ENCODE results near the gene NAP1L1.

The NAP1L1 gene

GRCh38 chr12:76083904-76084862, at the start of gene NAP1L1:
Gene NAP1L1, minus strand, starts transcription at chr12:76084685. Its CDS starts 10,466 bp downstream, at chr12:76074219.
- DNase-seq = peak; percentile 98

DNA sequence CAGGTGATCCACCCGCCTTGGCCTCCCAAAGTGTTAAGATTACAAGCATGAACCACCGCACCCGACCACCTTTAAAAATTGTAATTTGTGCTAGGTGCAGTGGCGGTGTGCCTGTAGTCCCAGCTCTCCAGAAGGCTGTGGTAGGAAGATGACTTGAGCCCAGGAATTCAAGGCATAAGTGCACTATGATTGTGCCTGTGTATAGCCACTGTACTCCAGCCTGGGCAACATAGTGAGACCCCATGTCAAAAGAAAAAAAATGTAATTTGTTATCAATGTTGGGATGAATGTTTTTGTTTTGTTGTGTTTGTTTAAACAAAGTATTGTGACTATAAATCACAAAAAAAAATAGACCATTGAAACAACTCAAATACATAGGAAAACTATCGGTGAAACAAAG, 43.1 kb upstream of the NAP1L1 start:
- no peak for DNase-seq

- no peak for DNase-seq
Measured at GRCh38 chr12:76124456-76124855, 40.0 kb upstream of the NAP1L1 start.

- peak; percentile 13 for DNase-seq
Measured at GRCh38 chr12:76123259-76124212, 39.1 kb upstream of the NAP1L1 start.

DNA sequence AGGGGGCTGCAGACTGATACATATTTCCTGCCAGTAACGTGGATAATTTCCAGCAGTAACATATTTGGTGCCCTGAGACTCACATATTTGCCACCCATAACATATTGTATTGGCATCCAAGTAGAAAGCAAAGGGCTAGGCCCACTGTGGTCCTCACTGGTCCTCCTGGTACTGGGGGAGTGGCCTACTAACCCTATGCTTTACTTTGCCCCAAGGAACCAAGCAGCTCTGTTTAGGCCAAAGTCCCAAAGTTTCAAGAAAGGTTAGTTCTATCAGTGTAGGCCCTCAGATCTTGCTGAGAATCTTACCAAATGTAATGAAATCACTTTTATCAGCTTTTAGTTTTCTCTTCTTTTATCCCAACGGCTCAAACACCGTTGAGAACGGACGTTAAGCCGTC, 35.4 kb upstream of the NAP1L1 start:
- DNase-seq = no peak

GRCh38 chr12:76117751-76118150, 33.3 kb upstream of the NAP1L1 start:
- DNase-seq = no peak

- peak; percentile 15 for DNase-seq
Measured at GRCh38 chr12:76117067-76117691, 32.7 kb upstream of the NAP1L1 start.

- no peak for DNase-seq
Measured at GRCh38 chr12:76113800-76114757, 29.6 kb upstream of the NAP1L1 start.

- DNase-seq = no peak
Measured at GRCh38 chr12:76111209-76111749, 26.8 kb upstream of the NAP1L1 start.

DNA sequence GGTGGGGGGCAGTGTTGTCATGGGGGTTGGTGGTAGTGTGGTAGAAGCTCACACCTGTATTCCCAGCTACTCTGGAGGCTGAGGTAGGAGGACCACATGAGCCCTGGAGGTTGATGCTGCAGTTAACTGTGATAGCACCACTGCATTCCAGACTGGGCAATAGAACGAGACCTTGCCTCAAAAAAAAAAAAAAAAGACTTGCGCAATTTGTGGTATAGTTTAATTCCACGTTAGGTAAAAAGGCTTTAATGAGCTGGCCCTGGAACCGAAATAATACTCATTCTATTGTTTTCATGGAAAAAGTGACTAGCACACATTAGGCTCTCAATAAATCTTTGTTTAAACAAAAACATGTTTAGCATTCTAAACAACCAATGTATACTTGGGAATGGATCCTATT, 25.4 kb upstream of the NAP1L1 start:
- DNase-seq = no peak

- no peak for DNase-seq
Measured at GRCh38 chr12:76108356-76108755, 23.9 kb upstream of the NAP1L1 start.

GRCh38 chr12:76106631-76107030, 22.1 kb upstream of the NAP1L1 start:
- no peak for DNase-seq

- DNase-seq = no peak
Measured at GRCh38 chr12:76103958-76104357, 19.5 kb upstream of the NAP1L1 start.

- no peak for DNase-seq
Measured at GRCh38 chr12:76101739-76102385, 17.4 kb upstream of the NAP1L1 start.

- DNase-seq = no peak
Measured at GRCh38 chr12:76096079-76096646, 11.7 kb upstream of the NAP1L1 start.

GRCh38 chr12:76094754-76095153, 10.3 kb upstream of the NAP1L1 start:
- no peak for DNase-seq

DNA sequence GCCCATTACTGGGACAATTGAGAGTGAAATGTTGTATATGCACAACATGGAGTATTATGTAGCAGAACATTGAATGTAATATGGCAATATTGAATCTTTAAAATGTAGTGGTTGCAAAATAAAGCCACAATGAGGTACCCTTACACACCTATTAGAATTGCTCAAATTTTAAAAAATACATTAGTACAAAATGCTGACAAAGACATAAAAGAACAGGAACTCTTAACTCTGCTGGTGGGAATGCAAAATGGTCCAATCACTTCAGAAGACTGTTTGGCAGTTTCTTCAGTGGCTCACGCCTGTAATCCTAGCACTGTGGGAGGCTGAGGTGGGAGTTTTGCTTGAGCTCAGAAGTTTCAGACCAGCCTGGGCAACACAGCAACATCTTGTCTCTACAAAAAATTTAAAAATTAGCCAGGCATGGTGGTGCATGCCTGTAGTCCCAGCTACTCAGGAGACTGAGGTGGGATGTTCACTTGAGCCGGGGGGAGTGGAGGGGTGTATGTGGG, 6.8 kb upstream of the NAP1L1 start:
- no peak for DNase-seq

DNA sequence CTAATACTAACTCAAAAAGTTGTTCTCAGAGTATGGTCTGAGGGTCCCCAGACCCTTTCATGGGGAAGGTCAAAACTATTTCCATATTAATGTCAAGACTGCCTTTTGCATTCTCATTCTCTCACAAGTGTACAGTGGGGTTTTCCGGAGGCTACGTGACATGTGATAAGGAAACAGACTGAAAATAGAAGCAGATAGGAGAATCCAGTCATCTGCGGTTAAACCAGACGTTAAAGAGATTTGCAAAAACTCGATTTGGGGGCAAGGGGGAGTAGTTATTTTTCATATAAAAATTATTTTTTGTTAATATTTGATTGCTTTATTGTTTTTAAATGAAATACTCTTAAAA, 1.0 kb upstream of the NAP1L1 start:
- DNase-seq = peak; percentile 35

GRCh38 chr12:76084863-76085519, 506 bp upstream of the NAP1L1 start:
- DNase-seq = peak; percentile 91
